ENCODE data around the gene NDRG3.
A peak's percentile ranks its signal among the peaks of the same experiment; 100 is the strongest.
"Not testable (repeated sequence)": the region's sequence is repeated elsewhere in the genome, so short reads cannot be mapped to it uniquely, and the experiment has no call there.

Gene NDRG3

GRCh38 chr20:36760647-36761046 is 14.8 kb upstream of the NDRG3 start:
- DNase-seq (ENCODE audit: low spot score), result no peak

GRCh38 chr20:36758276-36758675 is 12.4 kb upstream of the NDRG3 start:
- no peak for DNase-seq (ENCODE audit: low spot score)

GRCh38 chr20:36756496-36756895 is 10.6 kb upstream of the NDRG3 start:
- DNase-seq (ENCODE audit: low spot score), result no peak

DNA sequence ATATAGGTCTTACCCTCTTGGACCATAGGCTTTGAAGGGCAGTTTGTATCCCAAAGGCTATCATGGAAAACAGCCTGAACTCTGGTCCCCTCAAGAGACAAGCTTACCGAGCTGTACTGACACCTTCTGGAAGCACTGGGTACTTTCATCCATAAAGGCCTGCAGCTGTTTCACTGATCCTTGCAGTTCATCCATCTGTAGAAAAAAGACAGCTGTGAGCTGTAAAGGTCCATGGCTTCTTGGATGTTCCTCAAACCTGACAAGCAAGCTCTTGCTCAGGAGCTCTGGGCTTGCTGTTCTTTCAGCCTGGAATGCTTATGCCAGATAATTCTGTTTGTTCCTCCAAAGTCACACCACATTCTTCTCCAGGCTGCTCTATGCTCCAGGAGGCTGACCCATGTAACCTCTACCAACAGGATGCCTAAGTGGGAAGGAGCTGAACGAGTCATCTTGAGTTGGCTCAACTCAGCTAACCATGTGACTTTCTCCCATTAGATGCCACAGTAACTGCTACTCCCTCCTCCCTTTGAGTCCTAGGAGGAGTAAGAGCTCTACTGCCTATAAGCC is 8.8 kb upstream of the NDRG3 start:
- peak; percentile 89 for DNase-seq (ENCODE audit: low spot score)

GRCh38 chr20:36752582-36752981 is 6.7 kb upstream of the NDRG3 start:
- DNase-seq (ENCODE audit: low spot score), result no peak

DNA sequence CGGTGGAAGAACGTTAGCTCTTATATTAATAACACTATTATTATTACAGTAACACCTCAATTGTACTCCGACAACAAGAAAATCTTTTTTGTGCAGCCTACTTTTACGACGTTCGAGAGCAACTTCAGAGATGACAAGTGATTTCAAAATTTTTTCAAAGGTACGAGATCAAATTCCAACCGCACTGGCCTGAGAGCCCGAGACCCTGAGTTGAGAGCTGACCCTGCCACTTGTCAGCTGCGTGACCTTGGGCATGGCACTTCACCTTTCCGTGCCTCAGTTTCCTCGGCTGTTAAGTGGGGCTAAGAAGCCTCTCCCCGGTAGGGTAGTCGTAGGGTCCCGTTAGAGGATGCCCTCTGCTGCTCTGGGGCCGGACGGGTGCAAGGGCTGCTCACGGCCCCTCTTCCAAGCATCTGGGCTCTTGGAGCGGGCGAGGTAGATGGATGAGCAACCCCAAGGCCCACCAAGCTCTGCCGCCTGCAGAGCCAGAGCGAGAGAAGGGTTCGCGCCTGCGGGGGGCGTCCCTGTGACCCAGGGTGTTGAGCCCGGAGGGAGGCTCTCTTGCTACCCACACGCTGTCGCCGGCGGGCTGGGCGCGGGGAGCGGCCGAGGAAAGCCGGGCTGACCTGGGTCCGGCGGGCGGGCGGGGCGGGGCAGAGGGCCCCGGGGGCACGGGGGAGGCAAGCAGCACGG is 510 bp downstream of the NDRG3 start:
- DNase-seq (ENCODE audit: low spot score), result no peak

GRCh38 chr20:36744764-36745191 is 1.1 kb downstream of the NDRG3 start:
- DNase-seq (ENCODE audit: low spot score), result no peak

DNA sequence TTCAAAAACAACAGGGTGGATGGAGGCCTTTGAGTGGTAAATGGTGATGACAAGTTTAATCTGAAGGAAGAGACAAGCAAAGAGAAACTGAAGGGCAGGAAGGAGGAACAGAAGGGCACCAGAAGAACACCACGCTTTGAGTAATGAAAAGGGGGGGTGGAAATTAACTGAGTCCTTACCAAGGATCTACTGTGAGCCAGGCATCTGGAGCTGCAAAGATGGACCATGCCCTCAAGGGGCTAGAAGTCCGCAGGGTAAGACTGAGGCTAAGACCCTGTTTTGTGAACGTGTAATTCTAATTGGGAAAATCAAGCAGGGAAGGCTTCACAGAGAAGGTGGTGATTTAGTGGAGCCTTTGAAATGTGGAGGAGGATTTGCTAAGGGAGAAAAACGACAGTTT is 1.6 kb downstream of the NDRG3 start:
- DNase-seq (ENCODE audit: low spot score), result no peak

GRCh38 chr20:36742558-36742957 is 3.3 kb downstream of the NDRG3 start:
- no peak for DNase-seq (ENCODE audit: low spot score)

- DNase-seq (ENCODE audit: low spot score), result no peak
Observed at GRCh38 chr20:36741072-36741471, 4.8 kb downstream of the NDRG3 start.

- no peak for DNase-seq (ENCODE audit: low spot score)
Observed at GRCh38 chr20:36737183-36737499, 8.7 kb downstream of the NDRG3 start.

- DNase-seq (ENCODE audit: low spot score), result no peak
Observed at GRCh38 chr20:36736451-36737182, 9.3 kb downstream of the NDRG3 start.

DNA sequence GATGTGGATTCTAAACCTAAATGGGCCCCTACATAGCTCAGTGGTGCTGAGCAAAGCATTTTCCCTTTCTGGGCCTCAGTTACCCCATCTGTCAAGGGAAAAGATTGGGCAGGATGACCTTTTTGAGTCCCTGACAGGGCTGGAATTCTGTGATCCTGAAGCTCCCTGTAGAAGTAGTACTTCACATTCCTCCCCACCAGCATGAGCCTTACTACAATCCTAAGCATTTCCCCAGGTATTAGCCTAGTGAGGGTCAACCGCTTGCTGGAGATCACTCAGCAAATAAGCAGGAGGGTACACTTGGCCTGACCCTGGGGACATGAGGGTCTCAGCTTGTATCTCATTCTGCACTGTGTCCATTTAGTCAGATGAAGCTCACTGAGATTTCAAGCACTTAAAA is 13.4 kb downstream of the NDRG3 start:
- DNase-seq (ENCODE audit: low spot score), result no peak

DNA sequence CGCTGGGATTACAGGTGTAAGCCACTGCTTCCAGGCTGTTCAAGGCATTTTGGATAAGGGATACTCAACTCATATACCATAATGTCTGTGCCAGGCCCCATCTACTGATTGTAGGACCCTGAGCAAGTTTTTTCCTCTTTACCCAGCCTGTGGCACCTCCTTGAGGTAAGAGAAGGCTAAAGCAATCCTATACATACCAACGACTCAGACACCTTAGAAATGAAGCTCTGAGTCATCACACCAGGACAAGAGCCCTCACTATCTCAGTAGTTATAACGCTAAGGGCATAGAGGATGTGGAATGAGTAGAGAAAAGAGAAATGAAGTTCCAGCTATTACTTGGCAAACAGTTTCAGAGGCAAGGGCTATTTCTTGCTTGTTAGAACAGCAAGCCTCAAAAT is 16.9 kb downstream of the NDRG3 start:
- no peak for DNase-seq (ENCODE audit: low spot score)

DNA sequence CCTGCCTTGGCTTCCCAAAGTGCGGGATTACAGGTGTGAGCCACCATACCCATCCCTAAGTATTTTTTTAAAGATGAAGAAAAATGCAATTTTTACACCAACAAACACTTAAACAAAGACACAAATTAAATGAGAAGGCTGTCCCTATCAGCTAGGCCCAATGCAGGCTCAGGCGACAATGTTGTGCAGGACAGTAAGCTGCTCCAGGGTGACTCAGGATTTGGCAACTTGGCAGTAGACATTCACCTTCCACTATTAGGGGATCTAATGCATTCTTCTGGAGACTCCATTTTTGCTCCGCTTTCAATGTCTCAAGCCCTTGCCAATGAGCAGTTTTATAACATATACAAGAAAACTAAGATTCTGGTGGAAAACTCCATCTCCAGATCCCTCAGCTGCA is 19.7 kb downstream of the NDRG3 start:
- no peak for DNase-seq (ENCODE audit: low spot score)

DNA sequence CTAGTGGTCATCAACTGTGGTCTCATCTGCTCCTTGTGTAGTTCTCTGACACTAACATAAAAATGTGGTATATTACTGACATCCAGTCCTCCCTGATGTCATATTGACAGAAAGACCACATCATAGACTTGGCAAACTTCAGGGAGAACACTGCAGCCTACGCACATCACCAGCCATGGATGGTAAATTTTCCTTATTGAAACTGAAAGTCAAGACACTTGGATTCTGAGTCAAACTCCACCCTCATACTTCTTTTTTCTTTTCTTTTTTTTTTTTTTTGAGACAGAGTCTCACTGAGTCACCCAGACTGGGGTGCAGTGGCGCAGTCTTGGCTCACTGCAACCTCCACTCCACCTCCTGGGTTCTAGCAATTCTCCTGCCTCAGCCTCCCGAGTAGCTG is 25.4 kb downstream of the NDRG3 start:
- DNase-seq (ENCODE audit: low spot score), result no peak

DNA sequence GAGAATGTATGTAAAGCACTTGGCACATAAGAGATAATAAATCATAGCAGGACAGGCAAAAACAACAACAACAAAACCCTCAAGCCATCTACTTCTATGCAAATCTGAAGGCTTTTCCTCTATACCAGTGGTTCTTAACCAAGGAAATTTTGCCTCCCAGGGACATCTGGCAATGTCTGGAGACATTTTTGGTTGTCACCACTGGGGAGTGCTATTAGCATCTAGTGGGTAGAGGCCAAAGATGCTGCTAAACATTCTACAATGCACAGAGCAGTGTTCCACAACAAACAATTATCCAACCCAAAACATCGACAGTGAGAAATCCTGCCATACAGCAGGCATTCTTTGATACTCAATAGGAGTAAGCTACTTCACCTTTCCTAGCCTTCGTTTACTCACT is 28.2 kb downstream of the NDRG3 start:
- DNase-seq (ENCODE audit: low spot score), result peak; percentile 7

DNA sequence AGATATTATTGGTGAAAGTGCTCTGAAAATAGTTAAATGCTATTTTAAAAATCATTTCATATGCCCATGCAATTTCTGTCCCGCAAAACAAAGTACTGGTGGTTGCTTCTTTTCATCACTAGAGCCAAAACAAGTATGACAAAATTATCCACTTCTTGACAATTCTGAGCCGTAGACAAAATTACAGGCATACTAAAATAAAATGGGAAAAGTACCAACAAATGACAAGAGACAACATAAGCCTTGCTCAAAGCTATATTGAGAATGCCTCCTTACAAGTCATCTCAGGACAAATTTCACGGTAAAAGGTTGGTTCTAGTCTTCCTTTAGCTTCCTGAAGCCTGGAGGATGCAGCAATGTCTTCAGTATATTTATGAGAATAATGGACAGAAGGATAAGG is 28.9 kb downstream of the NDRG3 start:
- DNase-seq (ENCODE audit: low spot score), result no peak

GRCh38 chr20:36712775-36713174 is 33.1 kb downstream of the NDRG3 start:
- no peak for DNase-seq (ENCODE audit: low spot score)

DNA sequence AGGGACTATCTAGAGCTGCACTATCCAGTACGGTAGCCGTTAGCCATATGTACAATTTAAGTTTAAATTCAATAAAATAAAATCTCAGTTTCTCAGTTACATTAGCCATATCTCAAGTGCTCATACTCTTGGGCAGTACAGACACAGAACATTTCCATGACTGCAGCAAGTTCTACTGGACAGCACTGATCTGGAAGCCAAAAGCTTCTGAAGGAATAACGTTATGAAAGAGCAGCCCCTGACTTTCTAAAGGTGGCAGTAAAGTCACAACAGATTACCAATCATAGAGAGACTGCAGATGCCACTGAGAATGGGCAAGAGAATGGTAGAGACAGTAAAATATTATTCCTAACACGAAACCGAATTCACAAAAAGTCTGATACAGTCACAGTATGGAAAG is 36.8 kb downstream of the NDRG3 start:
- DNase-seq (ENCODE audit: low spot score), result no peak

DNA sequence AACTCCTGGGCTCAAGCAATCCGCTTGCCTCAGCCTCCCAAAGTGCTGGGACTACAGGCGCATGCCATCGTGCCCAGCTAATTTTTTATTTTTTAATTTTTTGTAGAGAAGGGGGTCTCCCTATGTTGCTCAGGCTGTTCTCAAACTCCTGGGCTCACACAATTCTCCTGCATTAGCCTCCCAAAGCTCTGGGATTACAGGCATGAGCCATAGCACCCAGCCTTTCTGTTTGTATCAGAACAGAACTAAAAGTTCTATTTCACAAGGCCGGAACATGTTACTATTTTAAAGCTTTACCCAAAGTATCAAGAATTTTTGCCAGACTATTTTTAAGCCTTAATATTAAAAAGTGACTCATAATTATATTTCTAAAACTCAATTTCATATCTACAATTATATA is 42.4 kb downstream of the NDRG3 start:
- no peak for DNase-seq (ENCODE audit: low spot score)

DNA sequence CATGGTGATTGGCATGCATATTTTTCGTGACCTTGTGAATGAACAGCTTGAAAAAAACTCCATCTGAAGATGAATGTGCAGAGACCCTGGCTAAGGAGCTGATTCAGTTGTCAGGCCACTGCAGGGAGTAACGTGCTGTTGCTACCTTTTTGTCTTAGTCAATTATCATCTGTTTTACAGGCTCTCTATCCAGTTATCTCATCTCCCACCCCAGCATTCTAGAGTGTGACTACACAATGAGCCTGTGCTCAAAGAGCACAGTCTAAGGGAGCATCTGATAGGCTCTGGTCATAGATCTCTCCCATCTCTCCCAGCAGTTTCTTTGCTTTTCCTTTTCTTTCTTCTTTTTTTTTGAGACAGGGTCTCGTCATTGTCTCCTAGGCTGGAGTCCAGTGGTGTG is 45.5 kb downstream of the NDRG3 start:
- no peak for DNase-seq (ENCODE audit: low spot score)

DNA sequence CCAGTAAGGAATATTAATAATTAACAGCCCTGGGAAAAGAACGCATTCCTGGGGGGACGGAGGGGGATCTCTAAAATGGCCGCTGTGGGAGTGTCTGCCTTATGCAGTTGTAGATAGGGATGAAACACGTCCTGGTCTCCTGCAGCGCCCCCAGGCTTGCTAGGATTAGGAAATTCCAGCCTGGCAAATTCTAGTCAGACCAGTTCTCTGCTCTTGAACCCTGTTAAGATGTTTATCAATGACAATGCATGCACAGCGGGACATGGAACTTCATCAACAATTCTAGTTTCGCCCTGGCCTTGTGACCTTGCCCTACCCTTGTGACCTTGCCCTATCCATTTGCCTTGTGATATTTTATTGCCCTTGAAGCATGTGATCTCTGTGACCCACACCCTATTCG is 50.4 kb downstream of the NDRG3 start:
- DNase-seq (ENCODE audit: low spot score), result not testable (repeated sequence)

GRCh38 chr20:36688630-36689029 is 57.3 kb downstream of the NDRG3 start:
- no peak for DNase-seq (ENCODE audit: low spot score)
